NB4 (cell line): ENCODE measurements around the gene RAB11FIP3.
"Not testable (repeated sequence)": the region's sequence is repeated elsewhere in the genome, so short reads cannot be mapped to it uniquely, and the experiment has no call there.

Experiments
- DNase-seq: peaks from one replicate; pipeline ENCODE4 v3.0.0; 2010; ENCODE audit warnings: low read depth
- H3K4me3 ChIP-seq: one replicate; pipeline ENCODE4 v1.5.1; 2011; ENCODE audit warnings: mild to moderate bottlenecking, low read depth, low read length, moderate library complexity
- MYC ChIP-seq: IDR thresholded peaks from 2 replicates; pipeline ENCODE4 v1.6.1; 2011; ENCODE audit warnings: low read depth, low read length
- POLR2A ChIP-seq: IDR thresholded peaks from 2 replicates; pipeline ENCODE4 v1.6.1; 2011; ENCODE audit warnings: mild to moderate bottlenecking; ENCODE audit not compliant: insufficient read length; ENCODE audit errors: extremely low read depth
- TF ChIP-seq, protein P1 (sequence below): IDR thresholded peaks from 2 replicates; pipeline ENCODE4 v1.6.1; 2011; ENCODE audit warnings: low read depth, low read length
- TF ChIP-seq, protein P2 (sequence below): IDR thresholded peaks from one replicate; pipeline ENCODE4 v1.5.1; 2012; ENCODE audit warnings: low read depth, low read length

RAB11FIP3 gene

DNA sequence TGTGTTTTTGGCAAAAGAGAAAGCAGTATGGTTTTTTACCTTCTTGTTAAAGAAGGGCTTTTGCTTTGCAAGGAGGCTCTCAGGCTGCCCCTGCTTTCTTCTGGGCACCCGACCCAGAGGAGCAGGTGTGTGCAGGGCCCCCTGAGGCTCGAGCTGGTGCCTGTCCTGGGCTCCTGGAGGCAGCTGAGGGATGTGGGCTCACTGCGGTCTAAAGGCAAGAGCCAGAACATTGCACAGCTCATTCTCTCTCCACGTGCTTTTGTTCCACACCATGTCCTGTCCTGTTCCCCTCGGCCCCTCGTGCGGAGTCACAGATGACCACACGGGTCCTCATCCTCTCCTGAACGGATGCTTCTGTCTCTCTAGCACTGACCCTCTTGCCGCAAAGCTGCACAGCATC lies 65.3 kb downstream of the RAB11FIP3 start:
- TF ChIP-seq, protein P1, sequence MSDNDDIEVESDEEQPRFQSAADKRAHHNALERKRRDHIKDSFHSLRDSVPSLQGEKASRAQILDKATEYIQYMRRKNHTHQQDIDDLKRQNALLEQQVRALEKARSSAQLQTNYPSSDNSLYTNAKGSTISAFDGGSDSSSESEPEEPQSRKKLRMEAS, result peak; percentile 92
- TF ChIP-seq MYC (peak; percentile 77), POLR2A (no peak)
- H3K4me3 ChIP-seq, result peak overlapping the region; percentile 33
- no peak for DNase-seq

DNA sequence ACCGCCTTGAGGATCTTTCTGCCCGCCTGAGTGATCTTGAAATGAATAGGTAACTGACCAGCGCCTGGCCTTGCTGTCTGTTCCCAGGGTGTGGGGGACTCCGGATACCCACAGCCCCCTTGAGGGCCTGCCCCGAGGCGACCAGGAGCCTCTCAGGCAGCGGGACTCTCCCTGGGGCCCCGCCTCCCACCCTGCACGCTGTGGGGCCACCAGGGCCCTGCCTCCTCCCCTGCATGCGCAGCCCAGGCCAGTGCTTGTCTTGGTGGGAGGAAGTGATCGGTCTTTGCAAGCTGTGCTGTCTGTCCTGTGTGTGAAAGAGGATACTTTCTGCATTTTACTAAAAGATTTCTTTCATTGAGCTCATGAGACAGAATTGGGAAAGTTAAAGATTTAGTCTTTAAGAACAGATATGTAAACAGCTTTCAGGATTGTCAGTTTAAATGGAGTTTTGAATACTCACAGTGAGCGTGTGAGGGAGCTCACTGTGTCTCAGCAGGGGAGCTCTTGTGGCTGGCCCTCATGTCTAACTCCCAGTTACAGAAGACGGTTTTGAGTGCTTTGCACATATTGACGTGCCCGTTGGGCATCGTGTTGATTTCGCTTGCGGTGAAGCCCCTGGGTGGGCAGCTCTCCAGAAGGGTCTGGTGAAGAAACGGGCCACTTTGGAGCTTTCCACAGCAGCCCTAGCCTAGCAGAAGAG lies 65.9 kb downstream of the RAB11FIP3 start:
- DNase-seq, result peak; percentile 95
- TF ChIP-seq POLR2A (peak; percentile 58), MYC (peak; percentile 75; the same call in 1 of the 2 replicates)
- TF ChIP-seq, protein P2, sequence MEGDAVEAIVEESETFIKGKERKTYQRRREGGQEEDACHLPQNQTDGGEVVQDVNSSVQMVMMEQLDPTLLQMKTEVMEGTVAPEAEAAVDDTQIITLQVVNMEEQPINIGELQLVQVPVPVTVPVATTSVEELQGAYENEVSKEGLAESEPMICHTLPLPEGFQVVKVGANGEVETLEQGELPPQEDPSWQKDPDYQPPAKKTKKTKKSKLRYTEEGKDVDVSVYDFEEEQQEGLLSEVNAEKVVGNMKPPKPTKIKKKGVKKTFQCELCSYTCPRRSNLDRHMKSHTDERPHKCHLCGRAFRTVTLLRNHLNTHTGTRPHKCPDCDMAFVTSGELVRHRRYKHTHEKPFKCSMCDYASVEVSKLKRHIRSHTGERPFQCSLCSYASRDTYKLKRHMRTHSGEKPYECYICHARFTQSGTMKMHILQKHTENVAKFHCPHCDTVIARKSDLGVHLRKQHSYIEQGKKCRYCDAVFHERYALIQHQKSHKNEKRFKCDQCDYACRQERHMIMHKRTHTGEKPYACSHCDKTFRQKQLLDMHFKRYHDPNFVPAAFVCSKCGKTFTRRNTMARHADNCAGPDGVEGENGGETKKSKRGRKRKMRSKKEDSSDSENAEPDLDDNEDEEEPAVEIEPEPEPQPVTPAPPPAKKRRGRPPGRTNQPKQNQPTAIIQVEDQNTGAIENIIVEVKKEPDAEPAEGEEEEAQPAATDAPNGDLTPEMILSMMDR, result no peak
- TF ChIP-seq, protein P1, result no peak
- H3K4me3 ChIP-seq, result peak overlapping the region; percentile 78

DNA sequence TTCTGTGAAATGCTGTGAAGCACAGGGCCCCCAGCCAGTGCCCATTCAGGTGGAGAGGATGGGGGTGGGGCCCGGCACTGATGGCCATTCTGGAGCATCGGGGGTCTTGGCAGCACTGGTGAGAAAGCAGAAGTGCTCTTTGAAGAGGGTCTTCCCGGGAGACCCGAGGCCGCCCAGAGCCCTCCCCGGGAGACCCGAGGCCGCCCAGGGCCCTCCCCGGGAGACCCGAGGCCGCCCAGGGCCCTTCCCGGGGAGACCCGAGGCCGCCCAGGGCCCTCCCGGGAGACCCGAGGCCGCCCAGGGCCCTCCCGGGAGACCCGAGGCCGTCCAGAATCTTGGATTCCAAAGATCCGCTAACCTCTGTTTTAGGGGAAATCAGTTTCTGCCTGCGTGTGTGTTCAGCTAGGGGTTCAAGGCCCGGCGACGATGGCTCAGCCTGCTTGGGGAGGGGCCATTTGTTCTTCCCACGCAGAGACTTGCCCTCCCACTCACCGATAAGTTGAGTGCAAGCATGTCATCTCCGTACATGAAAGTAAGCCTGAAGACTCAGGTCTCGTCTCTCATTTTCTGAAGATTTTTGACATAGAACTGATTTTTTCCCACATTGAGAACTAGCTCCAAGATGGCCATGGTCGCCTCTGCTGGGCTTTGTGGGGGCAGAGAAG lies 66.9 kb downstream of the RAB11FIP3 start:
- TF ChIP-seq POLR2A (no peak), MYC (no peak)
- TF ChIP-seq, protein P1, result no peak
- TF ChIP-seq, protein P2, result no peak
- DNase-seq, result peak; percentile 71
- peak overlapping the region; percentile 78 for H3K4me3 ChIP-seq

DNA sequence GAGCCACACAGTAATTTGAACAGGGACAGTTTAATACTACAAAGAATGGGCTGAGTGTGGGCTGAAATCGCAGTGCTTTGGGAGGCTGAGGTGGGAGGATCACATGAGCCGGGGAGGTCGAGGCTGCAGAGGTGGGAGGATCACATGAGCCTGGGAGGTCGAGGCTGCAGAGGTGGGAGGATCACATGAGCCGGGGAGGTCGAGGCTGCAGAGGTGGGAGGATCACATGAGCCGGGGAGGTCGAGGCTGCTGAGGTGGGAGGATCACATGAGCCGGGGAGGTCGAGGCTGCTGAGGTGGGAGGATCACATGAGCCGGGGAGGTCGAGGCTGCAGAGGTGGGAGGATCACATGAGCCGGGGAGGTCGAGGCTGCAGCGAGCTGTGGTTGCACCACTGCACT lies 69.2 kb downstream of the RAB11FIP3 start:
- DNase-seq, H3K4me3 ChIP-seq: not testable (repeated sequence)

DNA sequence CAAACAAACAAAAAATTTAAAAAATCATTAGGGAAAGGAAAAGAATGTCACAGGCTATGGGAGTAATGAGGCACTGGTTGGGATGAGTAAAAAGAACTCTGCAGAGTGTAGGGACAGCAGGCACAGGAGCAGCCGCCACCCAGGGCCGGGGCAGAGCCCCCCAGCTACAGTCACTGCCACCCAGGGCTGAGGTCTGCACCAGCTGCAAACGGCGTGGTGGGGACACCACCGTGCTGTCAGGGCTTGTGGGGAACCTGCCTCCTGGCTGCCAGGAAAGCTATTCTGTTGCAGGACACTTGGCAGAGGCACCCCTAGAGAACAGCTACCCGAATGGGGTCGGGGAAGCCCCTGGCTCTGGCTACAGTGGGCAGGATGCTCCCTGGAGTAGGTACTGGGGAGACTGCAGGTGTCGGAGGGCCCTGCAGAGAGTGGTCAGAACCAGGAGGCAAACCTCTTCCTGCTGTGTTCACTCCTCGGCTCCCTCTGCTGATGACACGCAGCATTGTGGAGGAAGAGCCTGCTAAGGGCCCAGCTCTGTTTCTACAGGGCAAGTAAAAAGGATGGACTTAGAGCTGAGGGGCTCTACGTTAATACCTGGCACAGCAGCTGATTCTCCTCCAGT lies 69.8 kb downstream of the RAB11FIP3 start:
- DNase-seq, result peak; percentile 69
- H3K4me3 ChIP-seq, result no peak overlapping the region
- TF ChIP-seq MYC, result no peak
- TF ChIP-seq, protein P1, result 0 out of 2 replicates have a peak, but pooled peaks have one; percentile 16
- TF ChIP-seq, protein P2, result peak; percentile 59
- TF ChIP-seq POLR2A, result no peak

DNA sequence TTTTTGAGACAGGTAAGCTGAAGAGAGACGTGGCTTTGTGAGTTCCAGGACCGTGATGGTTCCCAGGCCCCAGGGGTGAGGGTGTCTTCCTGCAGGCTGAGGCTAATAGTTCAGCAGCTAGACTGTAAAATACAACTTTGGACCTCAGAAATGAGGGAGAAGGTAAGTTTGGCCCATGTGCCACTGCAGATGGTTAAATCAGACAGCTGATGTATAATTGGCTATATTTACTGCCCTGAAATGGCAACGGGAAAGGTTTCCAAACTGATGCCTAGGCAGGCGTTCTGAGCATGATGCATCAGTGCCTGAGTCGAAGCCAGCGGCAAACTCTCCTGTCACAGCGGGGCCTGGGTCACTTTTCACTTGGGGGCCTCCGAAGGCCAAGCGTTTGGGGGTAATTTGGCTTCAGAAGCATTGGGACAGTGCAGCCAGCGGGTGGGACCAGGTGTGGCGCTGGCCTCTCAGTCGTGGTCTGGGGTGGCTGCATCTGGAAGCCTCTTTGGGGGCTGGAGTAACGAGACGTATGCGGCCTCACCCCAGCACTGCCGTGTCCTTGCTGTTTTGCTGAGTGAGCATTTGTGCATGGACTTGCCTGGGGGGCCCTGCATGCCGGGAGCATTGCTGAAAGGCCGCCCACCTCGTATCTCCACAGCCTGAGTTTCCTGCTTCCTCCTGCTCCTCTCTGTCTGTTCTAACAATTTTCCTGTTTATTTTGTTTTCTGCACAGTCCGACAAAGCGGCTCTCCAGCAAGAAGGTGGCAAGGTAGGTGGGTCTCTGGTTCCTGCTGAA lies 70.8 kb downstream of the RAB11FIP3 start:
- no peak for DNase-seq
- no peak overlapping the region for H3K4me3 ChIP-seq

More for the DNA sequence above, 70.8 kb downstream of the RAB11FIP3 start:
- TF ChIP-seq, protein P2, result no peak
- no peak for TF ChIP-seq POLR2A
